Measurements from ENCODE around the gene GRIN1.

- TF ChIP-seq CTCF (IDR thresholded peaks at IDR 0.05) (no peak), POLR2A (IDR thresholded peaks at IDR 0.05) (no peak), POLR2AphosphoS5 (IDR thresholded peaks at IDR 0.05) (no peak), EP300 (IDR thresholded peaks at IDR 0.05; ENCODE audit: low read depth) (no peak)
Observed at GRCh38 chr9:137136261-137136880, 2.6 kb upstream of the GRIN1 start.
